Measurements from ENCODE around the gene WDR64.

Gene WDR64

DNA sequence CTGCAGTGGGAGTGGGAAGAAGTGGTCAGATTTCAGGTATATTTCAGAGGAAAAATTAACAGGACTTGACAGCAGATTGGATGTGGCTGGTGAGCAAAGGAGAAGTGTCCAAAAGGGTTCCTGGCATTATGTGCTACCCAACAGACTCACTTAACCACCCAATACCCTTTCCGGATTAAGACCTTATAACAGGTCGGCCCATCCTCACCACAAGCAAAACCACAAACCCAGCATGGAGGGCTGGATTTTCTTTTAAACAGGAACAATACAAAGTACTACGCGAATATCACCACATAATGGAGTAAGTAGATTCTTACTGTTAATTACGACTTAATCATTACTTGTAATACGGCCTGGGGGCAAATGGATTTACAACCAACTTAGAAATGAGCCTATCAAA, 59.2 kb downstream of the WDR64 start:
- TF ChIP-seq, protein P1, sequence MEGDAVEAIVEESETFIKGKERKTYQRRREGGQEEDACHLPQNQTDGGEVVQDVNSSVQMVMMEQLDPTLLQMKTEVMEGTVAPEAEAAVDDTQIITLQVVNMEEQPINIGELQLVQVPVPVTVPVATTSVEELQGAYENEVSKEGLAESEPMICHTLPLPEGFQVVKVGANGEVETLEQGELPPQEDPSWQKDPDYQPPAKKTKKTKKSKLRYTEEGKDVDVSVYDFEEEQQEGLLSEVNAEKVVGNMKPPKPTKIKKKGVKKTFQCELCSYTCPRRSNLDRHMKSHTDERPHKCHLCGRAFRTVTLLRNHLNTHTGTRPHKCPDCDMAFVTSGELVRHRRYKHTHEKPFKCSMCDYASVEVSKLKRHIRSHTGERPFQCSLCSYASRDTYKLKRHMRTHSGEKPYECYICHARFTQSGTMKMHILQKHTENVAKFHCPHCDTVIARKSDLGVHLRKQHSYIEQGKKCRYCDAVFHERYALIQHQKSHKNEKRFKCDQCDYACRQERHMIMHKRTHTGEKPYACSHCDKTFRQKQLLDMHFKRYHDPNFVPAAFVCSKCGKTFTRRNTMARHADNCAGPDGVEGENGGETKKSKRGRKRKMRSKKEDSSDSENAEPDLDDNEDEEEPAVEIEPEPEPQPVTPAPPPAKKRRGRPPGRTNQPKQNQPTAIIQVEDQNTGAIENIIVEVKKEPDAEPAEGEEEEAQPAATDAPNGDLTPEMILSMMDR (IDR thresholded peaks at IDR 0.05; ENCODE audit: control extremely low read depth, extremely low read depth, low read depth, missing control alignments) = no peak
- ChIA-PET POLR2A (no interaction called here), CTCF (no interaction called here)
- DNase-seq (ENCODE audit: extremely low spot score) = no peak

- ChIA-PET CTCF (interaction anchor here (1.4 kb wide), 1 partner anchor 30 kb away, joined by 3 read pairs; no protein-coding TSS in a partner anchor), POLR2A (no interaction called here)
- no peak for DNase-seq (ENCODE audit: extremely low spot score)
- TF ChIP-seq, protein P1 (IDR thresholded peaks at IDR 0.05; ENCODE audit: control extremely low read depth, extremely low read depth, low read depth, missing control alignments) = no peak
Measured at GRCh38 chr1:241713316-241713715, 61.2 kb downstream of the WDR64 start.

DNA sequence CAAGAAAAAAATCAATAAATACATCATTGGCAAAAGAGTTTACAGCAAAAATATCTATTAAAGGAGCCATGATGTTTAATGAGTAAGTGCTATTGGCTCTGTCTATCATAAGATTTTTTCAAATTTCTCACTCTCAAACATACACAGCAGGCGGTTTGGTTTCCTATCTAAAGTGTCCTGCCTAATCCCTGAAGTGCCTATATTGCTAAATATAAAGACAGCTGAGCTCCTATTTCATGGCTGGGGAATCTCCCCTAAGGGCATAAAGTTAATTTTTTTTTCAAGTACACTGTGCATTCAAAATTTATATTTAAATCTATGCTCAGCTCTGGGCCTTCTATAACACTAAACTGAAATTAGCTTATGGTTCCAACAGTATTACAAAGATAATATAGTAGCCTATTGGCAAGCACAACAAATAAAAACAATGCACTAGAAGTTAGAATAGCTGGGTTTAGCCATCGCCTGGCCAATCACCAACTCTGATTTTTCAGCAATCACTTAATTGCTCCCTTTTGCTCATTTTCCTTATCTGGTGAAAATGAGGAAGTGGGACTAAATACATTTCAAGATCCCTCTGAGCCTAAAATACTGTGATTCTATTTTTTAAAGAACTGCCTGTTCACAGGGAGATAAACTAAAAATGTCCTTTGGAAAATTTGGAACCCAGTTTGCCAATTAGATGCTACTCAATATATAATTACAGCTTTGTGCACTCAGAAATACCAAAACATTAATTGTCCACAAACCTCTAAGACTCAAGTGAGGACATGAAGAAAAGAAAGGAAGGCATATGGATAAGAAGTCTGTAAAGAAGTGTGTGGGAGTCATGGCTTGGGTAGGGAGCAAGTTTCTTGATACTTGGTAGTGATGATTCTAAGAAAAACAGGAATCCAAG, 62.5 kb downstream of the WDR64 start:
- DNase-seq (ENCODE audit: extremely low spot score) = no peak
- TF ChIP-seq, protein P1 (IDR thresholded peaks at IDR 0.05; ENCODE audit: control extremely low read depth, extremely low read depth, low read depth, missing control alignments) = no peak
- ChIA-PET POLR2A (no interaction called here), CTCF (interaction anchor here (1.4 kb wide), 1 partner anchor 32 kb away, joined by 3 read pairs; no protein-coding TSS in a partner anchor)

DNA sequence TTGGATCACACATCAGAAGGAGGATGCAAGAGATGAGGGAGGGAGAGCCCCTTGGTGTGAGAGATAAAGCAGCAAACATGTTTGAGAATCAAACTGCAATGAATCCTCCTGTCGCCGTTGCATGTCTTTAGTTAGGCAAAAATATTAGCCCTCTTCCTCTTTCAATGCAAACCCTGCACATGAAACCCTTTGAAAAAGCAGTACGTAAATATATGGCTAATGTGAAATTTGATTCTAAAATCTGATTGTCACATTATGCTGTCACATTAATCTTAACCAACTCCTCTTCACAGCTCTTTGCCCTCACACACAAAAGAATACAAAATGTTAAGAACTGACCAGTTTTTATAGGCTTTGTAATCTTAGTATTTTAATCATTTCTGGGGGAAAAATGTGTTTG, 63.4 kb downstream of the WDR64 start:
- no peak for DNase-seq (ENCODE audit: extremely low spot score)
- ChIA-PET POLR2A (no interaction called here), CTCF (no interaction called here)
- TF ChIP-seq, protein P1 (IDR thresholded peaks at IDR 0.05; ENCODE audit: control extremely low read depth, extremely low read depth, low read depth, missing control alignments) = no peak

DNA sequence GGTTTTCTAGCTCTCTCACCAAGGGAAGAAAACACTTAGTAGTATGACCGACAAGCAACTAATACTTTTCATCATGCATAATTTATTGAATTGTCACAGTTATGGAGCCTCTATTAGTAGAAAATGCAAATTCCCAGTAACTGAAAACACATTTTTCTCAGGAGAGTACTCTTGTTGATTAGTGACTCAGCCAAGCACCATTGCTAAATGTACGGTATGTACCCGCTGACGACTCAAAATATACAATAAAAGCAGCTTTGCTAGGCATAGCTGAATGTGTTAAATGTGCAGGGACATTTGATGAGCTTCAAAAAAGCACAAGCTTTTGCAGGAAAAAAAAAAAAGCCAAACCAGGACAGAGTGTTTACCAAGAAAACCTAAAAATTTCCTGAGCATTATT, 63.9 kb downstream of the WDR64 start:
- CTCF ChIA-PET = no interaction called here
- no peak for DNase-seq (ENCODE audit: extremely low spot score)
- POLR2A ChIA-PET = no interaction called here
- TF ChIP-seq, protein P1 (IDR thresholded peaks at IDR 0.05; ENCODE audit: control extremely low read depth, extremely low read depth, low read depth, missing control alignments) = no peak

GRCh38 chr1:241716915-241717656, 65.0 kb downstream of the WDR64 start:
- TF ChIP-seq, protein P1 (IDR thresholded peaks at IDR 0.05; ENCODE audit: control extremely low read depth, extremely low read depth, low read depth, missing control alignments) = no peak
- CTCF ChIA-PET = no interaction called here
- POLR2A ChIA-PET = no interaction called here
- DNase-seq (ENCODE audit: extremely low spot score) = no peak
